HG02759 (cell line): ENCODE results near the gene ZNF181.
"Not testable (repeated sequence)": the region's sequence is repeated elsewhere in the genome, so short reads cannot be mapped to it uniquely, and the experiment has no call there.

Experiments
- ATAC-seq: cut with Tn5 transposase; IDR thresholded peaks from one replicate; pipeline ENCODE4 v1.9.1; 2021; ENCODE audit warnings: mild to moderate bottlenecking, moderate library complexity; ENCODE audit not compliant: unreplicated experiment

ZNF181 gene

DNA sequence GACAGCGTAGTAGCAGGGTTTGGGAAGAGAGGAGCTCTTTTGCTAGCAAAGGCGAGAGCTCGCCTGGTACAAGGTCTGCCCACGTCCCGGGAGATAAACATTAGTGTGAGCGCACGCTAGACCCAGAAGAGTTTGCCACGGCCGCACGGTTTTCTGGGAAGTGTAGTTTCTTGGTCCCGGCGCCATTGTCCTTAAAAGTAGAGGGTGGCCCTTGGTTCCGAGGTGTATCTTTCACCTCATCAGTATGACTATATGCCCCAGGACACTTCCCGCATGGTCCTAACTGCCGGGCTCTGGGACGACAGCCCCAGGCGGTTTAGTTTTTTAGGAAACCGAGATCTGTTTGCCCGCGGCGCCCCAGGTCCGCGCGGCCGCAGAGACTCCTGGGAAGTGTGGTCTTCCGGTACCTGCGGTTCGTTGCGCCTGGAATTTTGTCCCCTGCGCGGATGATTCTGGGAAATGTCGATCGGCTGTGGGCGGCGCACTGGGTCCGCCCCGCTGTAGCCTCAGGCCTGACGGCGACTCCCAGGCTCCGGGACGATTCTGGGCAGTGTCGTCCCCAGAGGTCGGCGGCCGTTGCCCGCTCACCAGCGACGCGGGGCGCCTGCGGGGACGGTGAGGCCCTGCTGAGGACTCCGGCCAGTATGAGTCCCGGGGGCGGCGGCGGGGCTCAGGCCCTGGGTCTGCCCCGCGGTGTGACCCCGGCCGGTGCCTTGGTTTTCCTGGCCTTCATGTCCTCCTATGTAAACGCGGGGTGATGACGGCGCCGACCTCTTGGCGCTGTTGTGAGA, at the start of gene ZNF181:
ZNF181 (plus strand) TSS at position 498 of the 791 bp plus-strand sequence. CDS start 795 bp downstream, outside the sequence.
- peak; percentile 79 for ATAC-seq

DNA sequence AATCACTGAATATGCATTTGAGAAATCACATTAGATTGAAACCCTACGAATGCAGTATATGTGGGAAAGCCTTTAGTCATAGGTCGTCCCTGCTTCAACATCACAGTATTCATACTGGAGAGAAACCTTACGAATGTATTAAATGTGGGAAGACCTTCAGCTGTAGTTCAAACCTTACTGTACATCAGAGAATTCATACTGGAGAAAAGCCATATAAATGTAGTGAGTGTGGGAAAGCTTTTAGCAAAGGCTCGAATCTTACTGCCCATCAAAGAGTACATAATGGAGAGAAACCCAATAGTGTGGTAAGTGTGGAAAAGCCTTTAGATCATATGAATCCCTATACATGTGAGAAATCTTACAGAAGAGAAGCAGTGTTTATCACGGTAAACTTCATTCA, 48.8 kb upstream of the ZNF181 start:
- not testable (repeated sequence) for ATAC-seq

DNA sequence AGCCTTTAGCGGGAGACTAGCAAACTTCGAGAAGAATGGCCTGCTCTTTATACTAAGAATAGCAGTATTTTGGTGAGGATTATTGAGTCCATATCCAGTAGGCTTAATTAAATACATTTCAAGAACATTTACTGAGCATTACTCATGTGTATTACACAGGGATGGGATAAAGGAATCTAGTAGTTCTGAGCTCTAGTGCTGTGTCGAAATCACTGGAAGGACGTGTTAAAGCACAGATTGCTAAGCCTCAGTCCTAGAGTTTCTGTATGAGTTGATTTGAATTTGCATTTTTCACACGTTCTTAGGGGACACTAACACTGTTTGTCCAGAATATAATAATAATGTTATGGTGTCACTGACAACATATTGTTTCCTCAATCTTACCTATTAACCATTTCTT, 47.6 kb upstream of the ZNF181 start:
- ATAC-seq: no peak

DNA sequence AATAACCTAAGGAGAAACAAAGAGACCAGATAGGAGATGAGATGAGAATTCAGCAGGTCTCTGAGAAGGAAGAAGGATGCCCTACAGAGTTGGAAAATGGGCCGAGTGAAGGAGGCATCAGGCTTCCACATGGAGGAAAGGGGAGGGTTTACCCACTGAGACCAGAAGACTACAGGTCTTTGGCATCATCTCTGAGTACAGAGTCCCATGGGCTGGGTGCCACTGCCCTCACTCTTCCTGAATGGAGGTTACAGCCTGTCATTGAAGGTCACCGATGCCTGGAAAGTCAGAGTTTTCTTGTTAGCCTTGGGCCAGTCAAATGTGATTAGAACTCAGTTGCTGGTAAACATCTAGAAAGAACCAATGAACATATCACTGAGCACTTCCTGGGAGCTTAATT, 46.7 kb upstream of the ZNF181 start:
- ATAC-seq: no peak

DNA sequence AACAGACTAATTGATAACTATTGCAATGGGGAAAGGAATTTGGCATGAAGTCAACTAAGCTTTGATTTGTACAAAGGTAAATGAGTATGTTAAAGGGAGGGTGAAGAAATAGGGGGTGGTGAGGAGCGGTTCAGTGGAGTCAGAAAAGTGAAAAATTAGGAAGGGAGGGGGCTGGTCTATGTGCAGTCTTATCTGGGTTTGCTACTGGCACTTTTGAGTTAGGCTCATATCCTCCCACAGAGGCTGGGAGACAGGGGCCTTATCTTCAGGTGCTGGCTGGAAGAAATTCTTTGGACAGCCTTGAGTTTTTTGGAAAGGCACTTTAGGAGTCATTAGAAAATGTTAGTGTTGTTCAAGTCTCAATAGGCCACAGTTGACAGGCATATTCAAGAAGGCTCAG, 45.5 kb upstream of the ZNF181 start:
- ATAC-seq: no peak

DNA sequence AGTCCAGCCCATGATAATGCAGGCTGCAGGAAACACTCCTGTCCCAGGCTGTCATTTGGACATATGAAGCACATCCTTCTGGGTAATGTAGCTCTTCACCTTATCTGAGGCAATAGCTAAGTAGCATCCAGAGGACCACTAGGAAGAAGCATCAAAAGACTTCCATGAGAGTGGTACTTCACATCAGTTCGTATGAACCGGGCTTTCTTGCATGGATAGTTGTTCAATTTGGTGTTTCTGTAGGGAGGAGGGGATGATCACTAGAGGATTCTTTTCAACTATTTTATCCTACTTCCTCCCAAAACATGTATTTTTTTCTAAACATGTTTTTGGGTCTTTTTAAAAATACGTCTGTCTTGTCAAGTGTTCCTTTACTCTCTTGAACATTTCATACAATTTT, 43.7 kb upstream of the ZNF181 start:
- no peak for ATAC-seq

DNA sequence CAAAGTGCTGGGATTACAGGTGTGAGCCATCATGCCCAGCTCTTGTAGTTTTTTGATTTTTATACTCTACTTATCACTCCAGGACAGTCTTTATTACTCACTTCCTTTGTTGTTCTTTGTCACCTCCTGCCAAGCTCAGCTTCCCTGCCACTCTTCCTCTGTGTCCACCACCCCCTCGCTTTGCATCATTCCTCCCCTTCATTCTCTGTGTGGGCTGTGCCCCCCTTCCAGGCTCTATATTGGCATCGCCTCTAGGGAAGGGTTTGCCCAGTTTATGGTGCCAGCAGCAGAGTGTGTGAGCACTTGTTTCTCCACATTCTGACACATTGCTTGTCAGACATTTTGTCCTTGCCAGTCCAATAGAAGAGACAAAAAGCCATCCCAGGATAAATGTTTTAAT, 41.5 kb upstream of the ZNF181 start:
- ATAC-seq: no peak

DNA sequence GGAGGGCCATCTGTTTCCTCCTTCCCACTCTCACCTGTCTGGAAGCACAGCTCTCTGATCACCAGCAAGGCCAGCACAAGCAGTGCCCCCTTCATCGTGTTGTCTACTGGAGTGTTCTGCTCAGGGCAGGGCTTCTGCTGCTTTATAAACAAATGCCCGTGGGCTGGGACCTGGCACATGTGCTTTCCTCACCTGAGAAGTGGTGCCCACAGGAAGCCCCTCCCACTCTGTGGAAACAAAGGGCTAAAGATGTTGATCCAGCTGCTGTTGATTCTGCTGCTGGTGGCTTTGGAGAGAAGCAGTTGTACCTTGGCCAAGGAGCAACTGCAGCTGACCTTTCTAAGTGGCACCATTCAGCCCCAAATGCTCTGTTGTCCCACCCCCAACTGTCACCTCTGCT, 26.4 kb upstream of the ZNF181 start:
- no peak for ATAC-seq

DNA sequence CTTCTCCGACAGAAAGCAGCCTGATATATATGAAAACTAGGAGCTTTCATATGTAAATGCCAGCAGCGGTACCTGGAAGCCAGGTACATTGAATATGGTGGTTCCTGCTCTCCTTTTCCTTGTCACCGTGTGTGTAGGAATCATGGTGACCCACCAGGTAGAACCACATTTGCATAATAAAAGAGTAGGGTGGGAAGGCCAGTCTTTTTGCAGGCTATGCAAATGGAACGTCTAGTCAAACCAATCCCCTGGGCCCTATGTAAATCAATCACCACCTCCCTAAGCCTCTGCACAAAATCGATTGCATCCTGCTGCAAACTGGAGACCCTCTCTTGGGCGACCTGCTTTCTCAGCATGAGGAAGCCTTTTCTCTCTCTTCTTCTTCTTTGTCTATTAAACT, 22.2 kb upstream of the ZNF181 start:
- ATAC-seq: no peak

DNA sequence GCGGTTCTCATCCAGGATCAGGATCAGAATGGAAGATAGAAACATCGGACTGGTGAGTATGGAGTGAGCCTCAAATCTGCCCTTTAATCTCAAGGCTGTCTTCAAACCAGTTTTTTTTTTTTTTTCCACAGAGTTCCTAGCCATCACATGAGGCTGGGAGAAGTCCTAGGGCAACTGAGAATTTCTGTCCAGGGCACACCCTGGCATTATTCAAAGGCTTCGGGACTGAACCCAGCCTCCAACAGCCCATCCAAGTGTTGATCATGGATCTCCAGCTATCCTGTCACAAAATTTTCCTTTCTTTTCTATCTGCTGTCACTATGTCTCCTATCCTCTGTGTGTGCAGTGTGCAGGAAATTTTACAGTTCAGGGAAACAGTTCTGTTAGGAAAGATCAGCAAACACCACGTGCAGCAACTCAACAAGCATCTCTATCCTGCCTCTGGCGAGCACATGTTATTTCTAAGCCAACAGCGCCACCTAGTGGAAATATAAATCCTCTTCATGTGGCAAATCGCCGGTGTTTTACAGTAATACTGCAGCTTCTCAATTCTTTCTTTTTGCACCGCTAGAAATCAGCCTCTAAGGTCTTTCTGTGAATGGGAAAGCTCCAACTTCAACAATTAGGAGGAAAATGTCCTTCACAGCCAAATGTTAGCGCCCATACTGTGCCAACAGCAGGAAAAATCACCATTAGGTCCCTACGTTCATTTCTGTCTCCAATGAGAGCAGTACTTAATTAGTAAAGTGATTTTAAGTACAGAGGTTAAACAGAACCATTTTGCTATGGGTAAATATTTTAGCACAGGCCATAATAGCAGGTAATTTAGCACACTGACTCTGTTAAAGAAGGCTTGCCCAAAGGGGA, 21.4 kb upstream of the ZNF181 start:
- no peak for ATAC-seq

DNA sequence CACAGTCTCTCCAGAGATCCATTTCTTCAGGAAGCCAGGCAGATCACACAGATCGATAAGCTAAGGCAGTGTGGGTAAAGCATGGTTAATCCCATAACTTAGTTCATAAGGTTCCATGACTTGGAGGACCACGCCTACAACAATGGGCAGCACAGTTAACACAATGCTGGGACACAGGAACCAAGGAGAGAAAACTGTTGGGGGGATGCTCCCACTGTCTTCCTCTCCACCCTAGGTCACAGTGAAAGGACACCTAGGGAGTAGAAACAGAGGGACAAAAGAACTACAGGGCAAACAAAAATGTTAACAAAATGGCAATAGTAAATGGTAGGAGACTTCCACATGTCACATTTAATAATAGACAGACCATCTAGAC, 20.8 kb upstream of the ZNF181 start:
- no peak for ATAC-seq

DNA sequence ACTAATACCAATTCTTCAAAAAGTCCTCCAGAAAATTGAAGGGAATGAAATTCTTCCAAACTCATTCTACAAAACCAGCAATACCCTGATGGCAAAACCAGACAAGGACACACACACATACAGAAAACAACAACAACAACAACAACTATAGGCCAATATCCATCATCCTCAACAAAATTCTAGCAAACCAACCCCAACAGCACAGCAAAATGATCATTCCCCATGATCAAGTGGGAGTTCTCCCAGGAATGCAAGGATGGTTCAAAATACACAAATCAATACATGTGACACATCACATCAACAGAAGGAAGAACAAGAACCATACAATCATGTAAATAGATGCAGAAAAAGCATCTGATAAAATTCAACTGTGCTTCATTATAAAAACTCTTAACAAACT, 18.7 kb upstream of the ZNF181 start:
- ATAC-seq: no peak

DNA sequence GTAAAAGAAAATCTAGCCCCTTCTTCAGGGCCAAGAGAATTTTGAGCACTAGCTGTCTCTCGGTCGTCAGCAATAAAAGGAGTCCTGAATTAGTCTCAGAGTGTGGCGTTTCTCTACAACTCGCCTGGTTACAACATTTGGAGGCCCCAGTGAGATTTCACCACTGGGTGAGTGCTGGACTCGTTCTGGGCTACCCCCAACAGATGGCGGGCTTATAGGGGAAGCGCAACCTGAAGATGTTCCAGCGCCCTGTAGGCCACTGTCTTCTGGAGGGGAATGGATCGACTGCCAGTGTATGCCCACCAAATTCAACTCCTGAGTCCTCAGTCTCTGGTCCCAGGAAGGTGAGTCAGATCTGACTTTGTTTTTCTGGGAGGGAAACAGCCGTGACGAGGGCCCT, 11.7 kb upstream of the ZNF181 start:
- no peak for ATAC-seq

DNA sequence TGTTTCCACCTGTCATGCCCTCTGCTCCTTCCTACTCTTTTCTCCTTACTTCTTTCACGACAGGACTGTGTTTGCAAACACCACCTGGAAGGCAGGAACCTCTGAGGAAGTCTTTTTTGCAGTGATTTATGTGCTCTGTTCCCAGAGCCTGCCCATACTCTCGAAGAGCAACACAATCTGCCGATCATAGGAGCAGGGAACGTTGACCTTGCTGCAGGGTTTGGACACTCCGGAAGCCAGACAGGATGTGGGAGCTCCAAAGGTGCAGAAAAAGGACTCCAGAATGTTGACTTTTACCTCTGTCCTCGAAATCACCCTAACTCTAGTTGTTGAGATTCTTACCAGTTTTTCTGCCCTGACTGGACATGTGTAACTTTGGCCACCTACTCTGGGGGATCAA, 8.6 kb upstream of the ZNF181 start:
- no peak for ATAC-seq

DNA sequence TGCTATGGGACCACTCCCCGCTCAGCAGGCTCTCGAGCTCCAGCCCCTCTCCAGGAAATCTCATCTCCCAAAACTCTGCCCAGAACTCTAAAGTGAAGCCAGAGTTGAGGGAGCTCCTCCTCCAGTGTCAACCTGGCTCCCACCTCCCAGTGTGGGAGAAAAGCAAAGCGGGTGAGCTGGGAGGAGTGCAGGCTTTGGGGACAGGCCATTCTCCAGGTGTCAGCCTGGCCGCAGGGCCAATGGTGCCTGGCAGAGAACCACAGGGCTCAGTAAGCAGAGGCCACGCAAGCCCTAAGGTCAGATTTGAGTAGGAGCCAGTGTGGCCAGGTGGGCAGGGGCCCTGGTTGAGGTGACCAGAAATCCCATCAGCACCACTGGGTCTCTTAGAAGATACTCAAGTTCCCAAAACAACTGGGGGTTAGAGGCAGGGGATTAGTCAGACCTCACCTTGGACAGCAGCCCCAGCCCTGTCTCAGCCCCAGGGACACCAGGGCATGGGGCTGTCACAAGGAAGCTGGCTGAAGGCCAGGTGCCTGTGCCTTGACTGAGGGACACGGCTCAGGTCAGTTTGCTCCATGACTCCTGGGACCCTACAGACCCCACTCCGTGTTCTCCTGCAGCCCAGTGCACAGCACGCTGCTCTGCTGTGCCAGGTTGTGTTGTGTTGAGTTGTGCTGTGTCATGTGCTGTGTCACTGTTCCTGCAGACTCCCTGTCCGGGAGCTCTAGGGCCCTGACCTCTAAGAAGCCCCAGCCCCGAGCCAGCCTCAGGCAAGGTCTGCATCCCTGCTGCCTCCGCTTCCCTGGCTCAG, 2.8 kb upstream of the ZNF181 start:
- no peak for ATAC-seq

DNA sequence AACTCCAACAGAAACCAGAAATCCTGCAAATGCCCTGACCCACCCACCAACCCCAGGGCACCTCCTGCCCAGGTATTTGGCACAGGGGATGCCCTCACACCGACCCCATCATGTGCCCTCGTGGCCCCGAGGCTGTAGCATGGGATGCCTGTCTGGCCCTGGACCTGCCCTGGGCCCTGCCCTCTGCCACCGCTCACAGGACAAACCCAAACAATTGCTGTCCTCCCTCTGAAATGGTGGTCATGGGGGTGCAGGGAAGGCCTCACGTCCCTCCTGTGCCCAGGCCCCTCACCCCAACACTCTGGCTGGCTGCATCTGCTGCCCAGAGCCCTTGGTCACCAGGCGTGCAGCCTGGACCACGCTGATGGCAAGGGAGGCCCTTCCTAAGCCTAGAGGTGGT, 2.1 kb upstream of the ZNF181 start:
- ATAC-seq: no peak

DNA sequence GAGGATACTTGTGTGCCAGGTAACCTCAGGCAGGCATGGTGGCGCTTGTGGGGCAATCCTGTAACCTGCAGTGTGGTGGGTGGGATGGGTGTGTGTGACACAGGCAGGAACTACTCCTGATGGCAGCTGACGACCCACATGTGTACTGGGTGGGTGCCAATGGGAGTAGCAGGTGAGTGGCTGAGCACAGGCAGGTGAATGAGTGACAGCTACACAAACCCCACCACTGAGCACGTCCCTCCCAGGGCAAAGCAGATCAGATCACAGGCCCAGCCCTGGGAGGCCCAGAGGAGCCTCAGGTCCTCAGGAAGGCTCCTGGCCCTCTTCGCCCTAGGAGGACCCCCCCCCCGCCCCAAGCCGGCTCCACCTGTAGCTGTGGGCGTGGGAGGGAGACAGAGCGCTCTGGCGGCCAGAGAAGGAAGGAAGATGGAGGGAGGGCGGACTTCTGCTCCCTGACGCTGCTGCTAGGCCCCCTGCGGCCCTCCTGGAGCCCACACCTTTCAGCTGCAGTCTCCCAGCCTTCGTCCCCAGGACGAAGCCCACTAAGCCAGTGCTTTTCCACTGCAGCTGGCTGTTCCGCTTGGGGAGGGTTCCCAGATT, 1.3 kb upstream of the ZNF181 start:
- ATAC-seq: no peak

DNA sequence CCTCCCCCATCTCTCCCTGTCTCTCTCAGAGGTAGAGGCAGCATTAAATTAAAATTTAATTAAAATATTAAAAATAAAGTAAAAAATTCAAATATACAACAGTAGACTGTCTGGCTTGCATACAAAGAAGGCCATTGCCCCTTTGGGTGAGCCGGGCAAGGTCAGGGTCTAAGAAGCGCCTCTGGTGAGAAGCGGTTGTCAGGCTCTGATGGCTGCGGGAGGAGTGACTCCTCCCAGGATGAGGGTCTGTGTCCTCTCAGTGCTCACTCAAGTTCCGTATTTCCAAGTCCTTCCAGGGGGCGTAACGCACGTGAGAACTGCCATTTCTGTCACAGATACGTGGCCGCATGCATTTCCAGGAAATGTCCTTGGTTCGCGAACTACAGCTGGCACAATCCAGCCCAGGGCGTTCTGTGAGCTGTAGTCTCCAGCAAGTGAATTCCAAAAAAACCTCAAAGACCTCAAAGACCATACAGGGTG, 737 bp upstream of the ZNF181 start:
- peak; percentile 14 for ATAC-seq

DNA sequence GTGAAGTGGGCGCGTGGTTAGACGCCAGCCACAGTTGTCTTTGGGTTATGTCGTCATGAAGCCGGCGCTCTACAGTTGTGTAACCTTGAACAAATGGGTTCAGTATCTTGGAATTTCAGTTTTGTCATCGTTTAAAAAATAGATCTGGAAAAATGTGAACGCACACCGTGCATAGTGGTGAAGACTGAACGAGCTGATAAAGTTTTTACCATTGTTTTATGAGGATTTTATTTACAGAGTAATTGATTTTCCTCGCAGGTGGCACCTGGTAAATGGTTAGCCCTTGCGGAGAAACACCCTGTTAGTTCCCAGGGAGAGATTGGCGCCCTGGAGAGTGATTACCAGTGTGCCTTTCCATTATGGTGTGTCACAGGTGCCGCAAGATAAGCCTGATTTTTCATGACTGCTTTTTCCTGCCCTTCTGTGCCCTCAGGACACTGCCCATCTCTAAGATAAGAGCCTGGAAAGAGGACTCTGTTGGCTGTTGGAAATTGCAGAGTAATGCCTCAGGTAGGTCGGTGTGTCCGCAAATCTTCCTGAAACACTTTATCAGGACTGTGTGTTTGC, 577 bp downstream of the ZNF181 start:
- ATAC-seq: no peak

DNA sequence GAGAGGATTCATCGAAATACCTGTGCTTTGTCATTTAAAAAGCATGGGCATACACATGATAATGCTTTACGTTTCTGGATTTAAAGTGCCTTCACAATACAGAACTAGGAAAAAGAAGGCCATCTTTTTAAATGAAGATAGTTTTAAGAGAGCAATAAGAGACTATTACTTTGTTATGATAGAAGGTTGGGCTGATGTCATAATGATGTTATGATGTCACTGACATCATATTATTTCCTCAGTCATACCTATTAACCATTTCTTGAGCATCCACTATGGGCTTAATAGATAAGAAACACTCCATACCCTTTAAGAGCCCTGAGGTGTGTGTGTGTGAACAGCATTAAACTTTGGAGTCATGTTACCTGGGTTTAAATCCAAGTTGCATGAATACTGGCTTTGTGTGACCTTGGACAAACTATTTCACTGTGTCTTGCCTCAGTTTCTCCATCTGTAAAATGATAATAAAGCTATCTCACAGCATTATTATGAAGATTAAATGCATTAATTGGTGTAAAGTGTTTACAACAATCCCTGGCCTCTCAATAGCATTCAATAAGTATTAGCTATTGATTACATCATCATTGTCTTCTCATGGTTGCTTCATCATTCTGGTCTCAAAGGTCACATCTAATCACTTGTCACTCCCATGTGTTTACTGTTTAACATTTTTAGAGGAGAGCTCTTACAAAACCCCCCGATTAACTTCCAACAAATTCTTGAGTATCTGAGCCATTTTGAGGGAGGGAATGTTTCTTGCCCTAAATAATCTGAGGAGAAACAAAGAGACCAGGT, 11.1 kb downstream of the ZNF181 start:
- ATAC-seq: no peak
